HG02938 (cell line): Measurements from ENCODE around the gene LRRC52.

Experiments used
- ATAC-seq: cut with Tn5 transposase; IDR thresholded peaks from one replicate; pipeline ENCODE4 v1.9.1; 2021; ENCODE audit warnings: mild to moderate bottlenecking, moderate library complexity; ENCODE audit not compliant: unreplicated experiment

Gene LRRC52

GRCh38 chr1:165537356-165538109, 6.3 kb upstream of the LRRC52 start:
- no peak for ATAC-seq

- no peak for ATAC-seq
These were observed 4.5 kb upstream of the LRRC52 start for GRCh38 chr1:165539306-165539705.

GRCh38 chr1:165539908-165540307, 3.9 kb upstream of the LRRC52 start:
- ATAC-seq = no peak

GRCh38 chr1:165542015-165542631, 1.7 kb upstream of the LRRC52 start:
- ATAC-seq = no peak

- ATAC-seq = no peak
These were observed 1.2 kb upstream of the LRRC52 start for GRCh38 chr1:165542647-165543046.

GRCh38 chr1:165544996-165545395, 1.2 kb downstream of the LRRC52 start:
- ATAC-seq = no peak

- no peak for ATAC-seq
These were observed 2.2 kb downstream of the LRRC52 start for GRCh38 chr1:165545974-165546373.

- ATAC-seq = no peak
These were observed 6.2 kb downstream of the LRRC52 start for GRCh38 chr1:165549973-165550372.

GRCh38 chr1:165551469-165551868, 7.7 kb downstream of the LRRC52 start:
- no peak for ATAC-seq

- no peak for ATAC-seq
These were observed 17.3 kb downstream of the LRRC52 start for GRCh38 chr1:165560883-165561656.

- no peak for ATAC-seq
These were observed 18.8 kb downstream of the LRRC52 start for GRCh38 chr1:165562571-165562970.

GRCh38 chr1:165563551-165563950, 19.8 kb downstream of the LRRC52 start:
- no peak for ATAC-seq

- no peak for ATAC-seq
These were observed 20.8 kb downstream of the LRRC52 start for GRCh38 chr1:165564561-165564960.

- ATAC-seq = no peak
These were observed 22.1 kb downstream of the LRRC52 start for GRCh38 chr1:165565751-165566490.

- ATAC-seq = no peak
These were observed 26.3 kb downstream of the LRRC52 start for GRCh38 chr1:165570078-165570477.

GRCh38 chr1:165573787-165574186, 30.0 kb downstream of the LRRC52 start:
- ATAC-seq = no peak

- ATAC-seq = no peak
These were observed 30.5 kb downstream of the LRRC52 start for GRCh38 chr1:165574295-165574694.

GRCh38 chr1:165575468-165576099, 31.8 kb downstream of the LRRC52 start:
- no peak for ATAC-seq

GRCh38 chr1:165576536-165576935, 32.7 kb downstream of the LRRC52 start:
- no peak for ATAC-seq

GRCh38 chr1:165577707-165578106, 33.9 kb downstream of the LRRC52 start:
- no peak for ATAC-seq
